ENCODE results near the gene ZC2HC1B. TPM values are rescaled to one million over a fixed set of nuclear protein-coding genes. Genes with fewer than 3 reads are reported as not detected.
A peak's percentile ranks its signal among the peaks of the same experiment; 100 is the strongest.

ZC2HC1B gene
- total and polyA plus RNA-seq, 10 of the 15 experiments (the other 5 are each of a cell fraction or from before 2014, with no cell fraction given), result 0.09 to 0.36 (median 0.31) TPM; not detected in 5

GRCh38 chr6:143842902-143843676 is 21.2 kb upstream of the ZC2HC1B start, which contains the start of gene LTV1 (continued):
- TF ChIP-seq ASH2L (IDR thresholded peaks at IDR 0.05; ENCODE audit: borderline replicate concordance, low read depth) (0 out of 2 replicates have a peak, but pooled peaks have one; percentile 52), SREBF2 (IDR thresholded peaks at IDR 0.05; ENCODE audit: low read length) (no peak), IKZF2 (IDR thresholded peaks at IDR 0.05) (peak; percentile 66 to 79; a peak in 2 of 4 replicates), SIN3A (IDR thresholded peaks at IDR 0.05; ENCODE audit: low read depth, low read length) (peak; percentile 95), NR2C2 (IDR thresholded peaks at IDR 0.05; ENCODE audit: borderline replicate concordance, control insufficient read depth, insufficient read length, low read depth) (no peak), MYC (IDR thresholded peaks at IDR 0.05; ENCODE audit: insufficient read depth, insufficient read length, insufficient replicate concordance, low read length, severe bottlenecking) (peak; percentile 97), ZSCAN29 (IDR thresholded peaks at IDR 0.05) (no peak), SMAD5 (IDR thresholded peaks at IDR 0.05; ENCODE audit: low read depth) (peak; percentile 70; the same call in 1 of the 2 replicates), FOXK2 (IDR thresholded peaks at IDR 0.05) (peak; percentile 52), SUZ12 (IDR thresholded peaks at IDR 0.05; ENCODE audit: unreplicated experiment) (no peak), ZBTB33 (IDR thresholded peaks at IDR 0.05) (no peak), RB1 (IDR thresholded peaks at IDR 0.05; ENCODE audit: borderline replicate concordance) (peak; percentile 24; the same call in 1 of the 2 replicates), YY1 (IDR thresholded peaks at IDR 0.05; ENCODE audit: low read depth, low read length) (no peak), NR2F1 (conservative IDR thresholded peaks at IDR 0.05) (peak; percentile 69), NR2C1 (IDR thresholded peaks at IDR 0.05) (no peak), FOXM1 (IDR thresholded peaks at IDR 0.05; ENCODE audit: low read depth, low read length) (no peak; the same call in 1 of the 2 replicates), TCF12 (IDR thresholded peaks at IDR 0.05; ENCODE audit: low read depth, low read length) (no peak), HSF1 (IDR thresholded peaks at IDR 0.05; ENCODE audit: low read depth, low read length) (no peak), EP300 (IDR thresholded peaks at IDR 0.05; ENCODE audit: borderline replicate concordance in 1 of 2, control insufficient read depth in 1 of 2, low read depth in 2 of 2, low read length in 2 of 2) (no peak), LARP7 (IDR thresholded peaks at IDR 0.05) (peak; percentile 72; the same call in 1 of the 2 replicates)
- TF ChIP-seq, protein P1, sequence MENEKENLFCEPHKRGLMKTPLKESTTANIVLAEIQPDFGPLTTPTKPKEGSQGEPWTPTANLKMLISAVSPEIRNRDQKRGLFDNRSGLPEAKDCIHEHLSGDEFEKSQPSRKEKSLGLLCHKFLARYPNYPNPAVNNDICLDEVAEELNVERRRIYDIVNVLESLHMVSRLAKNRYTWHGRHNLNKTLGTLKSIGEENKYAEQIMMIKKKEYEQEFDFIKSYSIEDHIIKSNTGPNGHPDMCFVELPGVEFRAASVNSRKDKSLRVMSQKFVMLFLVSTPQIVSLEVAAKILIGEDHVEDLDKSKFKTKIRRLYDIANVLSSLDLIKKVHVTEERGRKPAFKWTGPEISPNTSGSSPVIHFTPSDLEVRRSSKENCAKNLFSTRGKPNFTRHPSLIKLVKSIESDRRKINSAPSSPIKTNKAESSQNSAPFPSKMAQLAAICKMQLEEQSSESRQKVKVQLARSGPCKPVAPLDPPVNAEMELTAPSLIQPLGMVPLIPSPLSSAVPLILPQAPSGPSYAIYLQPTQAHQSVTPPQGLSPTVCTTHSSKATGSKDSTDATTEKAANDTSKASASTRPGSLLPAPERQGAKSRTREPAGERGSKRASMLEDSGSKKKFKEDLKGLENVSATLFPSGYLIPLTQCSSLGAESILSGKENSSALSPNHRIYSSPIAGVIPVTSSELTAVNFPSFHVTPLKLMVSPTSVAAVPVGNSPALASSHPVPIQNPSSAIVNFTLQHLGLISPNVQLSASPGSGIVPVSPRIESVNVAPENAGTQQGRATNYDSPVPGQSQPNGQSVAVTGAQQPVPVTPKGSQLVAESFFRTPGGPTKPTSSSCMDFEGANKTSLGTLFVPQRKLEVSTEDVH (IDR thresholded peaks at IDR 0.05; ENCODE audit: low read depth, partially characterized antibody), result no peak
